Right lobe of liver (tissue), 6 donors: ENCODE measurements around the gene BEND5. TPM values are rescaled to one million over a fixed set of nuclear protein-coding genes. Genes with fewer than 3 reads are reported as not detected.

Experiments used
- ATAC-seq, 4 donors: fragments of 200-7000 bp; cut with Tn5 transposase; one replicate each; pipeline ENCODE4 v1.9.1; 2020; ENCODE audit warnings: mild to moderate bottlenecking in 4 of 4, moderate library complexity in 4 of 4
- DNase-seq, 3 donors: peaks; one replicate each; pipeline ENCODE4 v3.0.0-alpha.2; 2020
- H3K27ac ChIP-seq, 3 donors: fragments of 200-600 bp; one replicate each; pipeline ENCODE4 v1.8.0; 2022
- H3K27me3 ChIP-seq, 2 donors: fragments of 200-600 bp; one replicate each; pipeline ENCODE4 v1.8.0; 2022
- H3K36me3 ChIP-seq, 4 donors: fragments of 200-600 bp; sonication (generic) in 1 of 4; one replicate each; pipeline versions ENCODE4 v1.5.1 to v1.8.0; 2017 to 2022; ENCODE audit warnings: control low read depth in 1 of 4
- H3K4me1 ChIP-seq, 4 donors: fragments of 200-600 bp; sonication (generic) in 1 of 4; one replicate each; pipeline versions ENCODE4 v1.5.1 to v1.8.0; 2017 to 2022; ENCODE audit warnings: control low read depth in 1 of 4
- H3K4me3 ChIP-seq, 3 donors: fragments of 200-600 bp; one replicate each; pipeline ENCODE4 v1.8.0; 2022
- H3K9me3 ChIP-seq, 4 donors: fragments of 200-600 bp; sonication (generic) in 1 of 4; one replicate each; pipeline versions ENCODE4 v1.5.1 to v1.8.0; 2017 to 2022; ENCODE audit warnings: control low read depth in 1 of 4
- POLR2A ChIP-seq: fragments of 450-650 bp; IDR thresholded peaks from one replicate; pipeline ENCODE4 v1.6.1; 2017; ENCODE audit warnings: antibody characterized with exemption, mild to moderate bottlenecking
- WGBS: methylation state at CpG from one replicate; pipeline ENCODE4 v1.1.6; 2018; ENCODE audit warnings: low coverage, low lambda C conversion rate; ENCODE audit not compliant: insufficient coverage; ENCODE audit errors: missing lambda C conversion rate; 5-methylcytosine and 5-hydroxymethylcytosine counted together
- intact Hi-C, 2 donors: fragments of 100-400 bp; cut with DNase I; formaldehyde crosslinking; loops; one replicate each; pipeline versions ENCODE4 v1.11.2 to v1.14.1; 2022
- total RNA-seq, 6 experiments: library from RNA; depleted of rRNA in 2 of 6; stranded (reverse); fragments of >200 nt in 2 of 6; fragmentation: NEBNext Ultra II Directional in 3 of 6; extraction: Animal tissue kit (Norgen Biotek cat#: 25700) in 3 of 6; gene quantifications; one replicate each; pipeline versions ENCODE4 v1.1.0 to v1.2.4, GENCODE V29; 2016 to 2023
- TF ChIP-seq, protein P1 (sequence below), 4 donors: fragments of 200-600 bp in 3 of 4; fragments of 450-650 bp in 1 of 4; IDR thresholded peaks; one replicate each; pipeline versions ENCODE4 v1.5.1 to v1.8.0; 2016 to 2022; ENCODE audit warnings: antibody characterized with exemption in 4 of 4, mild to moderate bottlenecking in 2 of 4
- donor health status: DM: no; HTN: yes; CAD: no.
- donor health status: DM: no; HTN: no; CAD: no.
- donor health status: DM: no; HTN: no; CAD: no.
- donor health status: DM: no; HTN: yes; CAD: no.
- donor health status: DM: no; HTN: yes; CAD: no.

Gene BEND5
- total RNA-seq, 6 experiments from 2014 or later, result 0.34 to 1.8 (median 0.47) TPM; not detected in 3

DNA sequence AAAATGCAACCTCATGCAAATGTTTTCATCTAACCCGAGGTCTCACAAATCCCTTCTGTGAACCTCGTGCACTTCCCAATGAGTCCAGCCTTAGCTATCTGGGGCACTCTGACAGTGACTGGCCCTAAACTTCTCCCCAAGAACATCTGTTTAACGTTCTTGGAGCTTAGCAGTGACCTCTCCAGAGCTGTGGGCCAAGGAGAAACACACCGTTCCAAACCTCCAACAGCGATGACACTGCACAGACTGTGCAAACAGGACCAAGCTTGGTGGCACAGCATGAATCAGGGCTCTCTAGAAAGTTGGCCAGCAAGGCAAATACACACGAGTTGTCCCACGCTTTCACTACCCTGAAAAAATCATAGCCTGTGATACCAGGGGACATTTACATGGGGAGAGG lies 15.8 kb downstream of the BEND5 start:
- intact Hi-C loops, result no loop called here
- 58% methylated on average over 3 of the region's 7 CpGs for WGBS

DNA sequence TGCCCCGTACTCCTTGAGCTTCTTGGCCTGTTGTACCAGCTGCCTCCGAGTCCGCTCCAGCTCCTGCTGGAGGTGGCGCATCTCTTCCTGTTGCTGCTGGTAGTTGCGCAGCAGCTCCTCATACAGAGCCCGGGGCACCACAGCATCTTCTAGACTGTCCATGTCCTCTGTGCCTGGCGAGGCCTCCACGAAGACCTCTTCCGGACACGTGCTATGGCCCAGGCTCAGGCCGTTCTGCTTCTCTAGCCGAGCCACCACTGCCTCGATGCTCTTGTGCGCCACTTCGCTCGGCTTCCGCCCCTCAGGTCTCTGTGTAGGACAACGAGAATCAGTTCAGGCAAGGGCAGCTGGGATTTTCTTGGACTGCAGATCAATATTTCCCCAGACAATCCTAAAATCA lies 17.7 kb downstream of the BEND5 start:
- ATAC-seq, result no peak
- no peak for DNase-seq

More for the DNA sequence above, 15.8 kb downstream of the BEND5 start:
- DNase-seq (no peak), ATAC-seq (no peak)
- Histone ChIP-seq H3K4me1 (no peaks in the 10 kb centered on the region), H3K4me3 (no peak overlapping the region), H3K27ac (no peak overlapping the region), H3K9me3 (no peaks in the 10 kb centered on the region), H3K36me3 (no peaks in the 10 kb centered on the region), H3K27me3 (no peaks in the 10 kb centered on the region)
- TF ChIP-seq, protein P1, sequence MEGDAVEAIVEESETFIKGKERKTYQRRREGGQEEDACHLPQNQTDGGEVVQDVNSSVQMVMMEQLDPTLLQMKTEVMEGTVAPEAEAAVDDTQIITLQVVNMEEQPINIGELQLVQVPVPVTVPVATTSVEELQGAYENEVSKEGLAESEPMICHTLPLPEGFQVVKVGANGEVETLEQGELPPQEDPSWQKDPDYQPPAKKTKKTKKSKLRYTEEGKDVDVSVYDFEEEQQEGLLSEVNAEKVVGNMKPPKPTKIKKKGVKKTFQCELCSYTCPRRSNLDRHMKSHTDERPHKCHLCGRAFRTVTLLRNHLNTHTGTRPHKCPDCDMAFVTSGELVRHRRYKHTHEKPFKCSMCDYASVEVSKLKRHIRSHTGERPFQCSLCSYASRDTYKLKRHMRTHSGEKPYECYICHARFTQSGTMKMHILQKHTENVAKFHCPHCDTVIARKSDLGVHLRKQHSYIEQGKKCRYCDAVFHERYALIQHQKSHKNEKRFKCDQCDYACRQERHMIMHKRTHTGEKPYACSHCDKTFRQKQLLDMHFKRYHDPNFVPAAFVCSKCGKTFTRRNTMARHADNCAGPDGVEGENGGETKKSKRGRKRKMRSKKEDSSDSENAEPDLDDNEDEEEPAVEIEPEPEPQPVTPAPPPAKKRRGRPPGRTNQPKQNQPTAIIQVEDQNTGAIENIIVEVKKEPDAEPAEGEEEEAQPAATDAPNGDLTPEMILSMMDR (IDR thresholded peaks at IDR 0.05), result no peak

DNA sequence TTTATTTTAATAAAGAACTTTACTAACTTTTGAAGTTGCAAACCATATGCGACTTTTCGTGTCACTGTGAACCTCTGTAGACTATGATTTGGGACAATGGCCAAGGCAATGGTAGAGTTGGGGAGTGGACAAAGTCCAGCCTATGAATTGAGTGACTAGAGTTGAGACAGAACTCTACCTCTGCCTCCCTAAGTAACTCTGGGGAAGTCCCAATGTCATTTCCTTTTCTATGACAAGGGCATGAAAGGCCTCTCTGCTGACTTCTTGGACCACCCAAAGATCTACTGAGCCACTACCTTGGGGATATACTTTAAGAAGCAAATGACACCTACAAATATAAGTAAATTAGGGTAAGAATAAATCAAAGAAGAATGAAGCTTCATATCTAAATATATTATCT lies 19.3 kb downstream of the BEND5 start:
- H3K36me3 ChIP-seq, result no peaks in the 10 kb centered on the region
- no peaks in the 10 kb centered on the region for H3K27me3 ChIP-seq
- TF ChIP-seq, protein P1 (IDR thresholded peaks at IDR 0.05), result no peak
- TF ChIP-seq POLR2A, result no peak
- ATAC-seq (no peak), DNase-seq (no peak)
- intact Hi-C loops, result no loop called here
- H3K27ac ChIP-seq, result no peak overlapping the region
- H3K4me1 ChIP-seq, result no peaks in the 10 kb centered on the region
- no peak overlapping the region for H3K4me3 ChIP-seq
- no peaks in the 10 kb centered on the region for H3K9me3 ChIP-seq
- 64% methylated on average over 2 of the region's 2 CpGs for WGBS

More for the DNA sequence above, 17.7 kb downstream of the BEND5 start:
- no peaks in the 10 kb centered on the region for H3K4me1 ChIP-seq
- H3K36me3 ChIP-seq, result no peaks in the 10 kb centered on the region
- no peaks in the 10 kb centered on the region for H3K27me3 ChIP-seq
- H3K4me3 ChIP-seq, result no peak overlapping the region
- TF ChIP-seq, protein P1 (IDR thresholded peaks at IDR 0.05), result no peak
- TF ChIP-seq POLR2A, result no peak
- no peaks in the 10 kb centered on the region for H3K9me3 ChIP-seq
- intact Hi-C loops, result no loop called here
- H3K27ac ChIP-seq, result no peak overlapping the region
- 88% methylated on average over 8 of the region's 18 CpGs for WGBS

DNA sequence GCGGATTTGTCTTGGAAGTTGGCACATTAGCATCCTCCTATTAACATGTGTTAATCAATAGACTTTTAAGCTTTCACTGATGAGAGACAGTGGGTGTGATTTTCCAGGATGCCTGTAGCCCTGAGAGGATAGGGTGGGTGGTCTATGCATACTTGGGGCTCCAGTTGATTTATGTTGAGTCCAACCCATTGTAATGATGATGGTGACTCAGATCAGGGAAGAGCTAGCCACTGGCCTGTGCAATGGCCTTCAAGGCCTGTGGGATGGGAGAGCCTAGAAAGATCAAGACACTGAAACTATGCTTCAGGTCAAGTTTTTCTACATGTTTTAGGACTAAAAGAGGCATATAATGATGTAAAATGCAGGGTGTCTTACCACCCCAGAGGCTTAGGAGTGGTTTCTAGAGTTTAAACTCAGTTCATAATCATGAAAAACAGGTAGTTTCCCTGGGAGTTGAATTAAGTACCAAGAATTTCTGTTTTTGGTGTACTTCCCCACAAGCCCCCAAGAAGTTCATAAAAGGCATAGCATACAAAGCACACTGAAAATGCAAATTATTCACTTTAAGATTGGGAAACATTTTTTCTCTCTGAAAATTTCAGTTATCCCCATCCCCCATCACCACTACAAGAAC lies 19.9 kb downstream of the BEND5 start:
- no peaks in the 10 kb centered on the region for H3K27me3 ChIP-seq
- H3K9me3 ChIP-seq, result no peaks in the 10 kb centered on the region
- intact Hi-C loops, result no loop called here
- no peak overlapping the region for H3K4me3 ChIP-seq
- ATAC-seq (no peak), DNase-seq (no peak)
- no peaks in the 10 kb centered on the region for H3K36me3 ChIP-seq
- TF ChIP-seq, protein P1 (IDR thresholded peaks at IDR 0.05), result no peak
- TF ChIP-seq POLR2A, result no peak
- WGBS, result 100% methylated on average over 1 of the region's 1 CpG
- no peak overlapping the region for H3K27ac ChIP-seq
- H3K4me1 ChIP-seq, result no peaks in the 10 kb centered on the region
